Right lobe of liver (tissue), 4 donors: ENCODE results near the gene CFP.

Experiments
- POLR2A ChIP-seq: fragments of 450-650 bp; IDR thresholded peaks from one replicate; pipeline ENCODE4 v1.6.1; 2017; ENCODE audit warnings: antibody characterized with exemption, mild to moderate bottlenecking
- TF ChIP-seq, protein P1 (sequence below), 4 donors: fragments of 200-600 bp in 3 of 4; fragments of 450-650 bp in 1 of 4; IDR thresholded peaks; one replicate each; pipeline versions ENCODE4 v1.5.1 to v1.8.0; 2016 to 2022; ENCODE audit warnings: antibody characterized with exemption in 4 of 4, mild to moderate bottlenecking in 2 of 4
- donor health status: DM: no; HTN: no; CAD: no.
- donor health status: DM: no; HTN: no; CAD: no.
- donor health status: DM: no; HTN: yes; CAD: no.

DNA sequence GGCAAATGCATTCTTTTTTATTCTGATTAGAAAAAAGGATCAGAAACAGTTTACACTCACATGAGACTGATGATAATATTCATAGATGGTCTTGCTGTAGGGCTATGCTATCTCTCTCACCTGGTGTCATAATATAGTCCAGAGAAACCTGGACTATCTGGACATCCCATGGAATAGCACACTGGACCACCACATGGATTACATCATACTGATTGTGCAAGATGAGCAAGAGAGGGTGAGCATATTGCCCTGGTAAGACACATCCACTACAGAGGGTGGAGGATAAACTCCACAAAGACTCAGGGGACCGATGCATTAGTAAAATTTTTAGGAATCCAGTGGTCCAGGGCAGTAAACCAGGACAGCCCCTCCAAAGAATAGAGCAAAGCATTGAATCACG lies 18.2 kb downstream of the CFP start:
- TF ChIP-seq, protein P1, sequence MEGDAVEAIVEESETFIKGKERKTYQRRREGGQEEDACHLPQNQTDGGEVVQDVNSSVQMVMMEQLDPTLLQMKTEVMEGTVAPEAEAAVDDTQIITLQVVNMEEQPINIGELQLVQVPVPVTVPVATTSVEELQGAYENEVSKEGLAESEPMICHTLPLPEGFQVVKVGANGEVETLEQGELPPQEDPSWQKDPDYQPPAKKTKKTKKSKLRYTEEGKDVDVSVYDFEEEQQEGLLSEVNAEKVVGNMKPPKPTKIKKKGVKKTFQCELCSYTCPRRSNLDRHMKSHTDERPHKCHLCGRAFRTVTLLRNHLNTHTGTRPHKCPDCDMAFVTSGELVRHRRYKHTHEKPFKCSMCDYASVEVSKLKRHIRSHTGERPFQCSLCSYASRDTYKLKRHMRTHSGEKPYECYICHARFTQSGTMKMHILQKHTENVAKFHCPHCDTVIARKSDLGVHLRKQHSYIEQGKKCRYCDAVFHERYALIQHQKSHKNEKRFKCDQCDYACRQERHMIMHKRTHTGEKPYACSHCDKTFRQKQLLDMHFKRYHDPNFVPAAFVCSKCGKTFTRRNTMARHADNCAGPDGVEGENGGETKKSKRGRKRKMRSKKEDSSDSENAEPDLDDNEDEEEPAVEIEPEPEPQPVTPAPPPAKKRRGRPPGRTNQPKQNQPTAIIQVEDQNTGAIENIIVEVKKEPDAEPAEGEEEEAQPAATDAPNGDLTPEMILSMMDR (IDR thresholded peaks at IDR 0.05), result no peak
- no peak for TF ChIP-seq POLR2A
